ACHN (cell line): ENCODE results near the gene INMT.

Experiments used
- DNase-seq: peaks from one replicate; pipeline ENCODE4 v3.0.0-alpha.2; 2015
- in situ Hi-C: cut with HindIII; loops from 2 replicates; pipeline ENCODE4 v1.10.0; 2017; ENCODE audit warnings: low sequenced_read_pairs, low pct_ligation_motif_present, low pct_unique_long_range_greater_than_20kb

Gene INMT

GRCh38 chr7:30744075-30744417 lies 7.9 kb upstream of the INMT start:
- in situ Hi-C loops, result no loop called here
- DNase-seq, result no peak

- in situ Hi-C loops, result no loop called here
- DNase-seq, result no peak
Measured at GRCh38 chr7:30745261-30745941, 6.5 kb upstream of the INMT start.

- DNase-seq, result no peak
- in situ Hi-C loops, result no loop called here
Measured at GRCh38 chr7:30750010-30750409, 1.9 kb upstream of the INMT start.

GRCh38 chr7:30750683-30751650 lies 968 bp upstream of the INMT start:
- in situ Hi-C loops, result no loop called here
- no peak for DNase-seq

GRCh38 chr7:30752484-30752883 lies 549 bp downstream of the INMT start:
- DNase-seq, result no peak
- in situ Hi-C loops, result no loop called here

GRCh38 chr7:30752979-30753378 lies 1.0 kb downstream of the INMT start:
- no peak for DNase-seq
- in situ Hi-C loops, result no loop called here

GRCh38 chr7:30754315-30754877 lies 2.5 kb downstream of the INMT start:
- no peak for DNase-seq
- in situ Hi-C loops, result no loop called here

GRCh38 chr7:30755384-30756154 lies 3.6 kb downstream of the INMT start:
- no peak for DNase-seq
- in situ Hi-C loops, result no loop called here

- DNase-seq, result no peak
- in situ Hi-C loops, result no loop called here
Measured at GRCh38 chr7:30757342-30757692, 5.4 kb downstream of the INMT start.

- no peak for DNase-seq
- in situ Hi-C loops, result no loop called here
Measured at GRCh38 chr7:30760514-30761213, 8.7 kb downstream of the INMT start.

GRCh38 chr7:30761214-30762156 lies 9.6 kb downstream of the INMT start:
- no peak for DNase-seq
- in situ Hi-C loops, result no loop called here

GRCh38 chr7:30764030-30764975 lies 12.4 kb downstream of the INMT start:
- no peak for DNase-seq
- in situ Hi-C loops, result no loop called here

GRCh38 chr7:30765408-30765807 lies 13.5 kb downstream of the INMT start:
- DNase-seq, result no peak
- in situ Hi-C loops, result no loop called here

GRCh38 chr7:30770845-30771173 lies 18.9 kb downstream of the INMT start:
- DNase-seq, result no peak
- in situ Hi-C loops, result no loop called here

- in situ Hi-C loops, result no loop called here
- DNase-seq, result peak; percentile 89
Measured at GRCh38 chr7:30771174-30771879, 19.4 kb downstream of the INMT start, which contains the start of gene MINDY4. MINDY4 (plus strand) TSS chr7:30771417; CDS start chr7:30771494, 77 bp downstream.

GRCh38 chr7:30771880-30772425 lies 20.0 kb downstream of the INMT start:
- in situ Hi-C loops, result no loop called here
- DNase-seq, result no peak
